HepG2 (cell line): ENCODE results near the gene SAPCD1. TPM values are rescaled to one million over a fixed set of nuclear protein-coding genes. Genes with fewer than 3 reads are reported as not detected.

ENCODE experiments used
- ATAD3A ChIP-seq: sonication (generic); formaldehyde crosslinking; IDR thresholded peaks from 2 replicates; pipeline ENCODE4 v1.4.0; 2020; ENCODE audit warnings: missing genetic modification reagents
- BORCS8-MEF2B ChIP-seq: sonication (generic); formaldehyde crosslinking; IDR thresholded peaks from 2 replicates; pipeline ENCODE4 v1.8.0; 2022; ENCODE audit warnings: mild to moderate bottlenecking, missing genetic modification reagents
- CBX5 ChIP-seq: sonication (generic); formaldehyde crosslinking; IDR thresholded peaks from 2 replicates; pipeline ENCODE4 v1.4.0; 2020; ENCODE audit warnings: missing genetic modification reagents, borderline replicate concordance
- E2F1 ChIP-seq: sonication (generic); formaldehyde crosslinking; IDR thresholded peaks from 2 replicates; pipeline ENCODE4 v1.5.0; 2020; ENCODE audit warnings: missing genetic modification reagents
- ELF4 ChIP-seq: sonication (generic); formaldehyde crosslinking; IDR thresholded peaks from 2 replicates; pipeline ENCODE4 v1.5.0; 2020; ENCODE audit warnings: missing genetic modification reagents, mild to moderate bottlenecking, moderate library complexity, borderline replicate concordance
- FOXK2 ChIP-seq: fragments of 450-650 bp; IDR thresholded peaks from 2 replicates; pipeline ENCODE4 v1.6.1; 2016
- KDM4B ChIP-seq: sonication (generic); formaldehyde crosslinking; IDR thresholded peaks from 2 replicates; pipeline ENCODE4 v1.4.0; 2020; ENCODE audit warnings: missing genetic modification reagents
- KLF16 ChIP-seq, 2 experiments: sonication (generic) in 1 of 2; formaldehyde crosslinking in 1 of 2; IDR thresholded peaks; 2 replicates each; pipeline versions ENCODE4 v1.6.1 to v1.8.0; 2016 to 2023; ENCODE audit warnings: missing genetic modification reagents in 2 of 2, missing compliant biosample characterization in 1 of 2
- ONECUT2 ChIP-seq: sonication (generic); formaldehyde crosslinking; IDR thresholded peaks from 2 replicates; pipeline ENCODE4 v1.4.0; 2020; ENCODE audit warnings: missing genetic modification reagents
- PAWR ChIP-seq: sonication (generic); formaldehyde crosslinking; IDR thresholded peaks from 2 replicates; pipeline ENCODE4 v1.4.0; 2020; ENCODE audit warnings: missing genetic modification reagents, mild to moderate bottlenecking, borderline replicate concordance
- PHB2 ChIP-seq: fragments of 450-650 bp; IDR thresholded peaks from 2 replicates; pipeline ENCODE4 v1.6.1; 2018; ENCODE audit not compliant: partially characterized antibody
- RFX5 ChIP-seq: IDR thresholded peaks from 2 replicates; pipeline ENCODE4 v1.6.1; 2011; ENCODE audit warnings: low read depth, low read length, improper control_type of control experiment
- SP140L ChIP-seq: sonication (generic); formaldehyde crosslinking; IDR thresholded peaks from 2 replicates; pipeline ENCODE4 v1.4.0; 2020; ENCODE audit warnings: missing genetic modification reagents, borderline replicate concordance
- STAT6 ChIP-seq: sonication (generic); formaldehyde crosslinking; IDR thresholded peaks from 2 replicates; pipeline ENCODE4 v1.4.0; 2020; ENCODE audit warnings: missing genetic modification reagents, mild to moderate bottlenecking, borderline replicate concordance
- ZBTB1 ChIP-seq: sonication (generic); formaldehyde crosslinking; IDR thresholded peaks from 2 replicates; pipeline ENCODE4 v1.4.0; 2020; ENCODE audit warnings: missing genetic modification reagents, borderline replicate concordance
- ZKSCAN1 ChIP-seq: fragments of 150-350 bp; IDR thresholded peaks from 2 replicates; pipeline ENCODE4 v1.6.1; 2014; ENCODE audit warnings: low read length
- ZMAT3 ChIP-seq: sonication (generic); formaldehyde crosslinking; conservative IDR thresholded peaks from 2 replicates; pipeline ENCODE4 v1.7.0; 2021; ENCODE audit warnings: missing genetic modification reagents
- ZNF484 ChIP-seq: sonication (generic); formaldehyde crosslinking; IDR thresholded peaks from 2 replicates; pipeline ENCODE4 v1.5.1; 2020; ENCODE audit warnings: mild to moderate bottlenecking, low read depth, missing genetic modification reagents, borderline replicate concordance
- ZNF614 ChIP-seq: IDR thresholded peaks from 2 replicates; pipeline ENCODE4 v1.6.1; 2018; ENCODE audit warnings: missing biosample characterization, missing genetic modification reagents, inconsistent platforms, borderline replicate concordance
- ZZZ3 ChIP-seq: sonication (generic); formaldehyde crosslinking; IDR thresholded peaks from 2 replicates; pipeline ENCODE4 v1.4.0; 2020; ENCODE audit warnings: missing genetic modification reagents, mild to moderate bottlenecking, borderline replicate concordance
- polyA plus RNA-seq, 8 experiments: library from polyadenylated mRNA; depleted of rRNA in 3 of 8; stranded (reverse) in 7 of 8; unstranded in 1 of 8; fragments of >200 nt; fragmentation: Illumina TruSeq in 4 of 8; extraction: Trizol in 4 of 8; gene quantifications; 2 replicates each; pipeline versions ENCODE4 v1.2.1 to v1.2.3, GENCODE V29; 2011 to 2016; ENCODE audit warnings: low read depth in 4 of 8, missing spikeins in 1 of 8, mixed read lengths in 1 of 8; ENCODE audit not compliant: insufficient read depth in 1 of 8
- total RNA-seq, 5 experiments: library from RNA; depleted of rRNA; stranded (reverse); fragments of >200 nt; fragmentation: Illumina TruSeq; extraction: Trizol; gene quantifications; 2 replicates each; pipeline ENCODE4 v1.2.3, GENCODE V29; 2016; ENCODE audit warnings: low read depth in 1 of 5
- TF ChIP-seq, protein P1 (sequence below): sonication (generic); formaldehyde crosslinking; IDR thresholded peaks from 2 replicates; pipeline ENCODE4 v1.4.0; 2020; ENCODE audit warnings: mild to moderate bottlenecking, missing genetic modification reagents

The SAPCD1 gene
- total and polyA plus RNA-seq, 2 of the 13 experiments (the other 11 are each of a cell fraction or from before 2014, with no cell fraction given), result 2.5 to 3.9 TPM

GRCh38 chr6:31776989-31777666, 14.7 kb downstream of the SAPCD1 start, which contains the start of gene VWA7 (continued):
- TF ChIP-seq KDM4B (CRISPR knock-in tag) (peak; percentile 85; the same call in 1 of the 2 replicates), BORCS8-MEF2B (CRISPR knock-in tag) (no peak), E2F1 (CRISPR knock-in tag) (no peak), ZZZ3 (CRISPR knock-in tag) (no peak), FOXK2 (no peak), ONECUT2 (CRISPR knock-in tag) (no peak), ZNF614 (0 out of 2 replicates have a peak, but pooled peaks have one; percentile 49), ZNF484 (CRISPR knock-in tag) (no peak), ZBTB1 (CRISPR knock-in tag) (no peak), STAT6 (CRISPR knock-in tag) (no peak), ELF4 (CRISPR knock-in tag) (no peak), KLF16 (CRISPR knock-in tag; IDR thresholded peaks at IDR 0.05) (peak in 1 of 2 experiments; percentile 77; a peak in 2 of 4 replicates), ATAD3A (CRISPR knock-in tag) (no peak), PHB2 (no peak), PAWR (no peak), SP140L (CRISPR knock-in tag) (no peak), RFX5 (no peak), ZMAT3 (CRISPR knock-in tag) (0 out of 2 replicates have a peak, but pooled peaks have one; percentile 23), ZKSCAN1 (no peak), CBX5 (CRISPR knock-in tag) (peak; percentile 90; the same call in 1 of the 2 replicates)
- TF ChIP-seq, protein P1, sequence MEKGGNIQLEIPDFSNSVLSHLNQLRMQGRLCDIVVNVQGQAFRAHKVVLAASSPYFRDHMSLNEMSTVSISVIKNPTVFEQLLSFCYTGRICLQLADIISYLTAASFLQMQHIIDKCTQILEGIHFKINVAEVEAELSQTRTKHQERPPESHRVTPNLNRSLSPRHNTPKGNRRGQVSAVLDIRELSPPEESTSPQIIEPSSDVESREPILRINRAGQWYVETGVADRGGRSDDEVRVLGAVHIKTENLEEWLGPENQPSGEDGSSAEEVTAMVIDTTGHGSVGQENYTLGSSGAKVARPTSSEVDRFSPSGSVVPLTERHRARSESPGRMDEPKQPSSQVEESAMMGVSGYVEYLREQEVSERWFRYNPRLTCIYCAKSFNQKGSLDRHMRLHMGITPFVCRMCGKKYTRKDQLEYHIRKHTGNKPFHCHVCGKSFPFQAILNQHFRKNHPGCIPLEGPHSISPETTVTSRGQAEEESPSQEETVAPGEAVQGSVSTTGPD (CRISPR knock-in tag), result no peak
